MCF 10A (cell line): ENCODE data around the gene PIM2. TPM values are rescaled to one million over a fixed set of nuclear protein-coding genes. Genes with fewer than 3 reads are reported as not detected.

ENCODE experiments used
- Bru-seq: library from RNA; stranded (reverse); fragments of 400-500 nt; gene quantifications from one replicate; lab custom pipeline; 2021; lab: Mats Ljungman, UMichigan
- BruChase-seq, 2 experiments: library from RNA; stranded (reverse); fragments of 400-500 nt; gene quantifications; one replicate each; lab custom pipeline; 2021; lab: Mats Ljungman, UMichigan
- BruUV-seq: library from RNA; stranded (reverse); fragments of 400-500 nt; replicated peaks from 2 replicates; lab custom pipeline; 2021; lab: Mats Ljungman, UMichigan
- CTCF ChIA-PET: fragments of 300-600 bp; sonication (Branson Sonifier 250); formaldehyde crosslinking; extraction: SDS; loops from one replicate; lab custom pipeline; 2021; ENCODE audit warnings: antibody characterized with exemption, inconsistent platforms; lab: Yijun Ruan, JAX
- POLR2A ChIA-PET: fragments of 300-600, 350-650 bp; sonication (Branson Sonifier 250); formaldehyde crosslinking; extraction: SDS; loops from one replicate; lab custom pipeline; 2020; ENCODE audit warnings: antibody characterized with exemption, inconsistent platforms; lab: Yijun Ruan, JAX
- DNase-seq: peaks from one replicate; pipeline ENCODE4 v3.0.0-alpha.2; 2018; ENCODE audit not compliant: unreplicated experiment
- H3K27ac Mint-ChIP-seq: one replicate; pipeline ENCODE4 v1.8.0; 2022; ENCODE audit warnings: mild to moderate bottlenecking, low read depth, mixed read lengths; ENCODE audit not compliant: unreplicated experiment
- H3K27me3 Mint-ChIP-seq: one replicate; pipeline ENCODE4 v1.8.0; 2022; ENCODE audit warnings: mixed read lengths; ENCODE audit not compliant: insufficient read depth, unreplicated experiment
- H3K36me3 Mint-ChIP-seq: one replicate; pipeline ENCODE4 v1.8.0; 2022; ENCODE audit warnings: mild to moderate bottlenecking, moderate library complexity, mixed read lengths; ENCODE audit not compliant: insufficient read depth, unreplicated experiment
- H3K4me1 Mint-ChIP-seq: one replicate; pipeline ENCODE4 v1.8.0; 2022; ENCODE audit warnings: mixed read lengths; ENCODE audit not compliant: insufficient read depth, unreplicated experiment
- H3K4me3 Mint-ChIP-seq: one replicate; pipeline ENCODE4 v1.8.0; 2022; ENCODE audit warnings: mild to moderate bottlenecking, moderate library complexity, mixed read lengths; ENCODE audit not compliant: unreplicated experiment
- H3K9me3 Mint-ChIP-seq: one replicate; pipeline ENCODE4 v1.8.0; 2022; ENCODE audit warnings: mixed read lengths; ENCODE audit not compliant: unreplicated experiment
- intact Hi-C: fragments of 100-400 bp; cut with micrococcal nuclease; formaldehyde crosslinking; loops from 2 replicates; pipeline ENCODE4 v1.14.1; 2022
- long read RNA-seq: library from polyadenylated mRNA; stranded (forward); transcript quantifications from one replicate; pipeline ENCODE4 v2.0.0, GENCODE V29; 2022
- total RNA-seq: library from RNA; stranded (reverse); gene quantifications from 2 replicates; pipeline ENCODE4 v1.2.3, GENCODE V29; 2022
- TF ChIP-seq, protein P1 (sequence below): fragments of 200-600 bp; IDR thresholded peaks from one replicate; pipeline ENCODE4 v1.8.0; 2022; ENCODE audit warnings: antibody characterized with exemption, mild to moderate bottlenecking; ENCODE audit not compliant: unreplicated experiment

Gene PIM2
- 8.0 and 9.2 TPM in 2 replicates for total RNA-seq
- percentile 53 among the genes with signal in this experiment for Bru-seq, nascent RNA
- percentile 56 among the genes with signal in this experiment for BruChase-seq, experiment 1, labeled RNA remaining after a 6-hour chase
- BruChase-seq, experiment 2, labeled RNA remaining after a 2-hour chase: percentile 64 among the genes with signal in this experiment
- long read RNA-seq, transcript PIM2-201 (6 exons, 2,075 nt): major isoform, 9 of 12 reads
- long read RNA-seq, partial matches to known transcripts: 0 of 12 reads
- long read RNA-seq, other reads (novel, unspliced or antisense): 2 of 12 reads

DNA sequence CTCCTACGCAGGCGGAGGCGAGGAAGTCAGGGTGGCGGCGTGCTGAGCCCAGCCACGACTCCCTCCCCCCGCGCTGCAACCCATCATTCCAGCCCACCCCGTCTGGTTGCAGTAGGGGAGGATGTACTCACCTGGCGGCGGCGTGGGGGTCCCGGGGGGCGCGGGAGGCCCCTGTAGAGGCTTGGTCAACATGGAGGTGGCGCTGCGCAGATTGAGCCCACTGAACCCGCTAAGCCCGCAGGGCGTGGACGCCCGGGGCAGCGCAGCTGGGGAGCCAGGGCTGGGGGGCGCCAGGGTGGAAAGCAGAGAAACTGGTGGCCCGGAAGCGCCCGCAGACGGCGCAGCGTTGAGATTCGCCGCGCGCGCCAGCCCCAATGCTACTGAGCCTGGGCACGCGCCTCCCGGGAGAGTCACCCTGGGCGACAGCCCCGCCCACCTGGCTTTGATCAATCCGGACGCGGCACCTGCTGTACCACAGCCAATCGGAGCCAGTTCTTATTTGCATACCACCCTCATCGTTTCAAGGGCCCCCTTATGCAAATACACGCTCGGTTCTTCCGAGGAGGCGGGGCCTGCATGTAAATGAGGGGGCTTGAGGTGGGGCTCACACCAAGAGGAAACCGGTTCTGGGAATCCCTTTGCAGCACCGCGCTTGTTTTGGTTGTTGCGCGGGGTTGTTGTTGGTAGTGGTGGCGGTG, at the start of gene PIM2:
TSS of gene PIM2 (minus strand) at position 382 of the 698 bp plus-strand sequence. CDS start at position 192, 190 bp downstream.
- Mint-ChIP-seq H3K4me3 (peak within 1 kb of the TSS; percentile 94), H3K27ac (peak within 1 kb of the TSS; percentile 96), H3K27me3 (no peaks in the 10 kb centered on the region), H3K9me3 (no peaks in the 10 kb centered on the region), H3K4me1 (peaks cover 15% of the 10 kb centered on the region), H3K36me3 (peaks cover 23% of the 10 kb centered on the region)
- TF ChIP-seq, protein P1, sequence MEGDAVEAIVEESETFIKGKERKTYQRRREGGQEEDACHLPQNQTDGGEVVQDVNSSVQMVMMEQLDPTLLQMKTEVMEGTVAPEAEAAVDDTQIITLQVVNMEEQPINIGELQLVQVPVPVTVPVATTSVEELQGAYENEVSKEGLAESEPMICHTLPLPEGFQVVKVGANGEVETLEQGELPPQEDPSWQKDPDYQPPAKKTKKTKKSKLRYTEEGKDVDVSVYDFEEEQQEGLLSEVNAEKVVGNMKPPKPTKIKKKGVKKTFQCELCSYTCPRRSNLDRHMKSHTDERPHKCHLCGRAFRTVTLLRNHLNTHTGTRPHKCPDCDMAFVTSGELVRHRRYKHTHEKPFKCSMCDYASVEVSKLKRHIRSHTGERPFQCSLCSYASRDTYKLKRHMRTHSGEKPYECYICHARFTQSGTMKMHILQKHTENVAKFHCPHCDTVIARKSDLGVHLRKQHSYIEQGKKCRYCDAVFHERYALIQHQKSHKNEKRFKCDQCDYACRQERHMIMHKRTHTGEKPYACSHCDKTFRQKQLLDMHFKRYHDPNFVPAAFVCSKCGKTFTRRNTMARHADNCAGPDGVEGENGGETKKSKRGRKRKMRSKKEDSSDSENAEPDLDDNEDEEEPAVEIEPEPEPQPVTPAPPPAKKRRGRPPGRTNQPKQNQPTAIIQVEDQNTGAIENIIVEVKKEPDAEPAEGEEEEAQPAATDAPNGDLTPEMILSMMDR: no peak
- POLR2A ChIA-PET: interaction anchor here (0.5 to 1.9 kb wide), 8 partner anchors 21 to 960 kb away, joined by 3 to 7 read pairs (median 4); partner anchors contain the start of genes HDAC6, PQBP1, TIMM17B and USP27X
- peak; percentile 91 for DNase-seq
- no TSS peak for BruUV-seq
- intact Hi-C loops: loop anchor here (2.0 to 5.0 kb wide), 3 partner anchors 40 to 124 kb away; partner anchors contain the start of genes HDAC6 and TFE3
- CTCF ChIA-PET: interaction anchor here (0.6 to 0.9 kb wide), 2 partner anchors 27 to 124 kb away, joined by 4 to 5 read pairs; partner anchors contain the start of gene TFE3

DNA sequence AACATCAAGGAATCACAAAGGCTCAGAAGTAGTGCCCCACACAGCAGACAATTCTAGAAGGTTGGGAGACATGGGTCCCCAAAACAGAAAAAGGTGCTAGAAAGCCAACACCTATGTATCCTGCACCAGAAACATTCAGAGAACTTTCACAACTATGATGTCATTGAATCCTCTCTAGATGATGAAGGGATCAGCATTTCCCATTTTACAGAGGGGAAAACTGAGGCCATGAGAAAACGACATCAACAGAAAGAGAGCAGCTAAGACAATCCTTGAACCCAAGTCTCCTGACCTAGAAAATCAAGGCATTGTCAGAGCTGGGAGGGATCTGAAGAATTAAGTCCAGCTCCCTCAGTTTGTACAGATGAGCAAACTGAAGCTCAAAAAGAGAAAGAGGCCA, 49.6 kb upstream of the PIM2 start:
- TF ChIP-seq, protein P1: no peak
- Mint-ChIP-seq H3K4me1 (no peaks in the 10 kb centered on the region), H3K9me3 (peaks cover 15% of the 10 kb centered on the region), H3K36me3 (peaks cover 8% of the 10 kb centered on the region), H3K27ac (no peak overlapping the region), H3K27me3 (no peaks in the 10 kb centered on the region), H3K4me3 (no peak overlapping the region)
- POLR2A ChIA-PET: no interaction called here
- no TSS peak for BruUV-seq
- intact Hi-C loops: no loop called here
- no peak for DNase-seq
- CTCF ChIA-PET: interaction anchor here (0.7 to 0.9 kb wide), 3 partner anchors 10 to 92 kb away, joined by 3 to 4 read pairs (median 3); no protein-coding TSS in a partner anchor

DNA sequence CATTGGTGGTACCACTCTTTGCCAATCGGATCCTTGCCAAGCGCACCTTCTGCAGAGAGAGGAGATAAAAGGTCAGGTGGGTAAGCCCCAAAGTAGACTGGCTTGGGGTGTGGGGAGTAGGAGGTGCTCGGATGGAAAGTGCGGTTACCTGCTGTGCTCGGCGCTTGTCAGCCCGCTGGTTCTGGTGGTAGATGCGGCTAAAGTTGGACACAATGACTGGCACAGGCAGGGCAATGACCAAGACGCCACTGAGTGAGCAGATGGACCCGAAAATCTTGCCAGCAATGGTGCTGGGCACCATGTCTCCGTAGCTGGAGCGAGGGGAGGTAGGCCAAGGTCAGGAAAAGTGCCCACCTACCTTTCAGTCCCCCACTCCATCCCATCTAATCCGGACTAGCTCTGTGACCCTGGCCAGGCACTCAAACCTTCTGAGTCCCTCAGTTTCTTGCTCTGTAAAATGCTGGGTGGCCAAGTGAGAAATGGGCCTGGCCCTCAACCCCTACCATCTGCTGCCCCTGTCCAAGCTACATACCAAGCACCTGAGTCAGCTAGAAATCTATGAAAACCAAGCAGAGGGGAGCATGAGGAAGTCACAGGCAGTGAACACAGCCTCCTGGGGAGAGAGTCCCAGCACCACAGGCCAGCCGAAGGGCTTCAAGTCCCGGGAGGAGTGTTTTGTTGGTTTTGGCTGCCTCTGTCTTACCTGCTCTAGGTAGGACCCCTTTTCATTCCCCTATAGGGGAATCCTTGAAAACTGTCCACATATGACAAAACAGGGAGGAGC, 48.2 kb upstream of the PIM2 start:
- ChIA-PET POLR2A (interaction anchor here (1.1 kb wide), 1 partner anchor 10 kb away, joined by 3 read pairs; no protein-coding TSS in a partner anchor), CTCF (no interaction called here)
- peaks cover 7% of the 10 kb centered on the region for H3K9me3 Mint-ChIP-seq
- H3K27me3 Mint-ChIP-seq: no peaks in the 10 kb centered on the region
- intact Hi-C loops: no loop called here
- H3K4me3 Mint-ChIP-seq: no peak overlapping the region
- H3K36me3 Mint-ChIP-seq: no peaks in the 10 kb centered on the region
- no peak for DNase-seq
- no peak overlapping the region for H3K27ac Mint-ChIP-seq
- TF ChIP-seq, protein P1: no peak
- no peaks in the 10 kb centered on the region for H3K4me1 Mint-ChIP-seq
- BruUV-seq: no TSS peak
